ENCODE measurements around the gene DUSP22. TPM values are rescaled to one million over a fixed set of nuclear protein-coding genes. Genes with fewer than 3 reads are reported as not detected.

Gene DUSP22
- total RNA-seq, 1 donor from 2014 or later, result 40.0 TPM

DNA sequence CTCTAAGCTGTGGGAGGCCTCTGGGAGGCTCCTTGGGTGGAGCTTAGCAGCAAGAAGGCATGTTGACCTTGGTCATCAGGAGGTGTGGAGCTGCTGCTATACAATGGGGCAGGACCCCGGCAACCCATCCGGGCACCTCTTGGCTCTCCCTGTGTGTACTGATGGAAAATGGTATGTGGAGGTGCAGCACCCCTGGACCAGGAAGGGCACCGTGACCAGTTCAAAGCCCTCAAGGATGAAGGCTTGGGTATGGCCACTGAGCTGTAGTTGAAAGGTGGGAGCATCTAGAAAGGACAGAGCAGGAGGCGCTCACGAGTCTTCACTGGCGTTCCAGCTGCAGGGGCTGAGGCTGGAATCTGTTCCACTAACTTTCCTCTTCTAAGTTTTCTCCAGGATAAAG lies 92.6 kb downstream of the DUSP22 start:
- Mint-ChIP-seq H3K27ac (no peak overlapping the region), H3K9me3 (peaks cover 9% of the 10 kb centered on the region), H3K4me1 (no peaks in the 10 kb centered on the region), H3K4me3 (no peak overlapping the region), H3K36me3 (no peaks in the 10 kb centered on the region), H3K27me3 (ENCODE audit: insufficient read depth, low read depth) (peaks cover 32% of the 10 kb centered on the region)
- DNase-seq (ENCODE audit: low spot score), result no peak
- Histone ChIP-seq H4K20me1 (ENCODE audit: low read depth) (no peaks in the 10 kb centered on the region), H3K27ac (no peak overlapping the region), H3K9me3 (ENCODE audit: low read depth) (no peaks in the 10 kb centered on the region), H3K36me3 (no peaks in the 10 kb centered on the region), H3F3A (ENCODE audit: low read depth) (peaks cover under 1% of the 10 kb centered on the region), H3K4me3 (no peak overlapping the region), H3K4me2 (no peak overlapping the region), H2AFZ (replicated peaks) (no peak overlapping the region), H3K4me1 (no peaks in the 10 kb centered on the region), H3K27me3 (peaks cover 33% of the 10 kb centered on the region), H3K9ac (no peak overlapping the region), H3K79me2 (ENCODE audit: low read depth) (no peaks in the 10 kb centered on the region)
- TF ChIP-seq, protein P1, sequence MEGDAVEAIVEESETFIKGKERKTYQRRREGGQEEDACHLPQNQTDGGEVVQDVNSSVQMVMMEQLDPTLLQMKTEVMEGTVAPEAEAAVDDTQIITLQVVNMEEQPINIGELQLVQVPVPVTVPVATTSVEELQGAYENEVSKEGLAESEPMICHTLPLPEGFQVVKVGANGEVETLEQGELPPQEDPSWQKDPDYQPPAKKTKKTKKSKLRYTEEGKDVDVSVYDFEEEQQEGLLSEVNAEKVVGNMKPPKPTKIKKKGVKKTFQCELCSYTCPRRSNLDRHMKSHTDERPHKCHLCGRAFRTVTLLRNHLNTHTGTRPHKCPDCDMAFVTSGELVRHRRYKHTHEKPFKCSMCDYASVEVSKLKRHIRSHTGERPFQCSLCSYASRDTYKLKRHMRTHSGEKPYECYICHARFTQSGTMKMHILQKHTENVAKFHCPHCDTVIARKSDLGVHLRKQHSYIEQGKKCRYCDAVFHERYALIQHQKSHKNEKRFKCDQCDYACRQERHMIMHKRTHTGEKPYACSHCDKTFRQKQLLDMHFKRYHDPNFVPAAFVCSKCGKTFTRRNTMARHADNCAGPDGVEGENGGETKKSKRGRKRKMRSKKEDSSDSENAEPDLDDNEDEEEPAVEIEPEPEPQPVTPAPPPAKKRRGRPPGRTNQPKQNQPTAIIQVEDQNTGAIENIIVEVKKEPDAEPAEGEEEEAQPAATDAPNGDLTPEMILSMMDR (IDR thresholded peaks at IDR 0.05), result no peak
- no peak for TF ChIP-seq EZH2phosphoT487 (IDR thresholded peaks at IDR 0.05)
- TF ChIP-seq EZH2 (IDR thresholded peaks at IDR 0.05), result no peak

DNA sequence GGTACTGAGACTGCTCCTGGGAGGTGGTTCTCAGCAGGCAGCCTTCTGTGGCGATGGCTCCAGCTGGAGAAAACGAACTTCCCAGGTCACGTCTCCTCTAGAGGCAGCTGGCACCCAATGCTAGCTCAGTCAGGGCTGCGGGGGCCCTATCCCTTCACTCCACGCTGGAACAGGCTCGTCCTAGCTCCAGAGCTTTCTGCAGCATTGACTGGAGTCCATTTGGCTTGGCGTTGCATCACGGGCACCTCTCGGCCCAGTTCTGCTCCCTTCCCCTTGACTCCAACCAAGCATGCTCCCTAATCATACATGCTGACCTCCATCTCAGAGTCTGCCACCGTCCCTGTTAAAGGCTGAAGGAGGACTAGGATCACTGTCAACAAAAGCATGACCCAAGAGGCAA lies 93.3 kb downstream of the DUSP22 start:
- TF ChIP-seq, protein P1 (IDR thresholded peaks at IDR 0.05), result no peak
- TF ChIP-seq EZH2phosphoT487 (IDR thresholded peaks at IDR 0.05), result no peak
- Histone ChIP-seq H3F3A (ENCODE audit: low read depth) (peaks cover 8% of the 10 kb centered on the region), H3K36me3 (no peaks in the 10 kb centered on the region), H3K9me3 (ENCODE audit: low read depth) (no peaks in the 10 kb centered on the region), H3K27ac (no peak overlapping the region), H3K4me2 (no peak overlapping the region), H3K27me3 (peaks cover 40% of the 10 kb centered on the region), H2AFZ (replicated peaks) (no peak overlapping the region), H3K4me3 (no peak overlapping the region), H3K79me2 (ENCODE audit: low read depth) (no peaks in the 10 kb centered on the region), H3K4me1 (no peaks in the 10 kb centered on the region), H3K9ac (no peak overlapping the region), H4K20me1 (ENCODE audit: low read depth) (peaks cover 4% of the 10 kb centered on the region)
- Mint-ChIP-seq H3K4me3 (no peak overlapping the region), H3K9me3 (peaks cover 6% of the 10 kb centered on the region), H3K27me3 (ENCODE audit: insufficient read depth, low read depth) (peaks cover 33% of the 10 kb centered on the region), H3K27ac (no peak overlapping the region), H3K36me3 (no peaks in the 10 kb centered on the region), H3K4me1 (no peaks in the 10 kb centered on the region)
- DNase-seq (ENCODE audit: low spot score), result no peak

DNA sequence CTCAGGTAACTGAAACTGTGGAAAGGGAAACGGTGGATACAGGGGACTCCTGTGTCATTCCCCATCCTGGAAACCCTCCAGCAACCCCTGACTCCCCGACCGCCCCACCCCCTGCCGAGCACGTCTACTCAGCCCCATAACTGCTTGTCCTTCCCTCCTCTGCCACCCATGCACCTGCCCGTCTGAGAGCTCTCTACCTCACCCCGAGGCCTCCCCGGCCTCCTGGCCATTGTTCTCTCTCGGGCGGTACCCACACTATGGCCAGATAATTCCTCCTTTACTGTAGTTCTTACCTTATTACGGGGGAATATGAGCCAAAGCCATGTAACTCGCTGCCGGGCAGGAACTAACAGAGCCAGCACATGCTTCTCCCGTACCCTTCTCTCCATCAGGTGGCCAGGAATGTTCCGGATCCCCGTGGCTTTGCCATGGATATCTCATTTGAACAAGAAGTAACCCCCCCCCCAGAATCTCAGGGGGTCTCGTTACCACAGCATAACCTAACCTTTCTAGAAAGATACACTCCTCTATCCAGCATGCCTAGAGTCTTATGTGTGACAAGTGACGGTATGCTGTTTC lies 94.5 kb downstream of the DUSP22 start:
- H3K4me2 ChIP-seq, result no peak overlapping the region
- peaks cover 8% of the 10 kb centered on the region for H4K20me1 ChIP-seq (ENCODE audit: low read depth)
- no peak overlapping the region for H3K27ac ChIP-seq
- no peaks in the 10 kb centered on the region for H3K9me3 ChIP-seq (ENCODE audit: low read depth)
- no peaks in the 10 kb centered on the region for H3K79me2 ChIP-seq (ENCODE audit: low read depth)
- no peak overlapping the region for H3K9ac ChIP-seq
- H3K4me1 Mint-ChIP-seq, result peaks cover 5% of the 10 kb centered on the region
- H3K27me3 ChIP-seq, result peaks cover 51% of the 10 kb centered on the region
- H3K4me3 Mint-ChIP-seq, result no peak overlapping the region
- peaks cover 2% of the 10 kb centered on the region for H3K9me3 Mint-ChIP-seq
- no peaks in the 10 kb centered on the region for H3K36me3 ChIP-seq
- no peak for TF ChIP-seq EZH2phosphoT487 (IDR thresholded peaks at IDR 0.05)
- no peak for TF ChIP-seq EZH2 (IDR thresholded peaks at IDR 0.05)
- TF ChIP-seq, protein P1 (IDR thresholded peaks at IDR 0.05), result no peak
- H3K27me3 Mint-ChIP-seq (ENCODE audit: insufficient read depth, low read depth), result peaks cover 39% of the 10 kb centered on the region
- no peak overlapping the region for H2AFZ ChIP-seq (replicated peaks)
- no peak overlapping the region for H3K27ac Mint-ChIP-seq
- H3F3A ChIP-seq (ENCODE audit: low read depth), result peaks cover 18% of the 10 kb centered on the region
- no peaks in the 10 kb centered on the region for H3K36me3 Mint-ChIP-seq
- DNase-seq (ENCODE audit: low spot score), result no peak
- H3K4me3 ChIP-seq, result no peak overlapping the region
- no peaks in the 10 kb centered on the region for H3K4me1 ChIP-seq
